ENCODE measurements around the gene DISC1.

DNA sequence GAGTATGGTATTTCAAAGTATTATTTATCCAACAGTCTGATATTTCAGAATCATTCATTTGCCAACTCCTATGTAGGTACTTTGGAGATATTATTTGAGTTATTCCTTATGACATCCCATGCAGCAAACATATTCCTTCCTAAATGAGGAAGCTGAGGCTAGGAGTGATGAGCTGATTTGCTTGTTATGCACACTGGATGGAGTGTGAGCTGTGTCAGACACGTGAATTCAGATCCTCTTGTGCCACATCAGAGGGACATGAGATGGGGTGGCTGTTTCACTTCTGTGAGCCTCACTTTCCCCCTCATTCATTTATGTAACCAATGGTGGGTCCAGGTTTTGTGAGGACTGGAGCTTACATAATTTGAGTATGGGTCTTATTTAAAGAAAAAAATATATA, 215.9 kb downstream of the DISC1 start:
- TF ChIP-seq POLR2A (IDR thresholded peaks at IDR 0.05) = no peak
- TF ChIP-seq, protein P1, sequence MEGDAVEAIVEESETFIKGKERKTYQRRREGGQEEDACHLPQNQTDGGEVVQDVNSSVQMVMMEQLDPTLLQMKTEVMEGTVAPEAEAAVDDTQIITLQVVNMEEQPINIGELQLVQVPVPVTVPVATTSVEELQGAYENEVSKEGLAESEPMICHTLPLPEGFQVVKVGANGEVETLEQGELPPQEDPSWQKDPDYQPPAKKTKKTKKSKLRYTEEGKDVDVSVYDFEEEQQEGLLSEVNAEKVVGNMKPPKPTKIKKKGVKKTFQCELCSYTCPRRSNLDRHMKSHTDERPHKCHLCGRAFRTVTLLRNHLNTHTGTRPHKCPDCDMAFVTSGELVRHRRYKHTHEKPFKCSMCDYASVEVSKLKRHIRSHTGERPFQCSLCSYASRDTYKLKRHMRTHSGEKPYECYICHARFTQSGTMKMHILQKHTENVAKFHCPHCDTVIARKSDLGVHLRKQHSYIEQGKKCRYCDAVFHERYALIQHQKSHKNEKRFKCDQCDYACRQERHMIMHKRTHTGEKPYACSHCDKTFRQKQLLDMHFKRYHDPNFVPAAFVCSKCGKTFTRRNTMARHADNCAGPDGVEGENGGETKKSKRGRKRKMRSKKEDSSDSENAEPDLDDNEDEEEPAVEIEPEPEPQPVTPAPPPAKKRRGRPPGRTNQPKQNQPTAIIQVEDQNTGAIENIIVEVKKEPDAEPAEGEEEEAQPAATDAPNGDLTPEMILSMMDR (IDR thresholded peaks at IDR 0.05) = no peak
